Cardiac muscle cell (in vitro differentiated cells and primary cell): Measurements from ENCODE around the gene CDK14. TPM values are rescaled to one million over a fixed set of nuclear protein-coding genes. Genes with fewer than 3 reads are reported as not detected.

ENCODE experiments used
- DNase-seq, 2 donors: peaks; one replicate each; pipeline versions ENCODE4 v3.0.0 to v3.0.0-alpha.2; 2010 to 2017; ENCODE audit warnings: low read depth in 1 of 2, low spot score in 1 of 2
- H3K27ac ChIP-seq: fragments of 200-600 bp; sonication (generic); 2 replicates; pipeline ENCODE4 v1.5.1; 2016
- H3K27me3 ChIP-seq: fragments of 200-600 bp; sonication (generic); 2 replicates; pipeline ENCODE4 v1.6.0; 2016; ENCODE audit warnings: control low read depth
- H3K36me3 ChIP-seq: fragments of 200-600 bp; sonication (generic); 2 replicates; pipeline ENCODE4 v1.5.1; 2016; ENCODE audit warnings: control low read depth
- H3K4me1 ChIP-seq: fragments of 200-600 bp; sonication (generic); 2 replicates; pipeline ENCODE4 v1.8.1; 2017; ENCODE audit warnings: low read depth, mild to moderate bottlenecking, mixed run types
- H3K4me3 ChIP-seq: fragments of 200-600 bp; sonication (generic); 2 replicates; pipeline ENCODE4 v1.5.1; 2016; ENCODE audit warnings: mild to moderate bottlenecking
- H3K9me3 ChIP-seq: fragments of 200-600 bp; sonication (generic); 2 replicates; pipeline ENCODE4 v1.5.1; 2017; ENCODE audit warnings: low read depth, mild to moderate bottlenecking, control low read depth
- polyA plus RNA-seq: library from polyadenylated mRNA; unstranded; fragments of >200 nt; fragmentation: Nextera tagmentation; extraction: Ambion mirVana; gene quantifications from 2 replicates; pipeline ENCODE4 v1.2.1, GENCODE V29; 2016
- total RNA-seq: library from RNA; depleted of rRNA; stranded (reverse); fragments of >200 nt; gene quantifications from 2 replicates; pipeline ENCODE4 v1.2.3, GENCODE V29; 2016
- TF ChIP-seq, protein P1 (sequence below): IDR thresholded peaks from 2 replicates; pipeline ENCODE4 v1.5.1; 2012; ENCODE audit warnings: low read depth, mild to moderate bottlenecking, low read length

CDK14 gene
- total and polyA plus RNA-seq, 2 experiments from 2014 or later = 22.5 to 23.1 TPM

- no peak for DNase-seq
- no peak overlapping the region for H3K27ac ChIP-seq
- no peaks in the 10 kb centered on the region for H3K9me3 ChIP-seq
- no peaks in the 10 kb centered on the region for H3K36me3 ChIP-seq
- H3K4me3 ChIP-seq = no peak overlapping the region
- TF ChIP-seq, protein P1, sequence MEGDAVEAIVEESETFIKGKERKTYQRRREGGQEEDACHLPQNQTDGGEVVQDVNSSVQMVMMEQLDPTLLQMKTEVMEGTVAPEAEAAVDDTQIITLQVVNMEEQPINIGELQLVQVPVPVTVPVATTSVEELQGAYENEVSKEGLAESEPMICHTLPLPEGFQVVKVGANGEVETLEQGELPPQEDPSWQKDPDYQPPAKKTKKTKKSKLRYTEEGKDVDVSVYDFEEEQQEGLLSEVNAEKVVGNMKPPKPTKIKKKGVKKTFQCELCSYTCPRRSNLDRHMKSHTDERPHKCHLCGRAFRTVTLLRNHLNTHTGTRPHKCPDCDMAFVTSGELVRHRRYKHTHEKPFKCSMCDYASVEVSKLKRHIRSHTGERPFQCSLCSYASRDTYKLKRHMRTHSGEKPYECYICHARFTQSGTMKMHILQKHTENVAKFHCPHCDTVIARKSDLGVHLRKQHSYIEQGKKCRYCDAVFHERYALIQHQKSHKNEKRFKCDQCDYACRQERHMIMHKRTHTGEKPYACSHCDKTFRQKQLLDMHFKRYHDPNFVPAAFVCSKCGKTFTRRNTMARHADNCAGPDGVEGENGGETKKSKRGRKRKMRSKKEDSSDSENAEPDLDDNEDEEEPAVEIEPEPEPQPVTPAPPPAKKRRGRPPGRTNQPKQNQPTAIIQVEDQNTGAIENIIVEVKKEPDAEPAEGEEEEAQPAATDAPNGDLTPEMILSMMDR = no peak
- no peaks in the 10 kb centered on the region for H3K27me3 ChIP-seq
- H3K4me1 ChIP-seq = no peaks in the 10 kb centered on the region
Measured at GRCh38 chr7:90668992-90669391, 72.9 kb downstream of the CDK14 start.

GRCh38 chr7:90669492-90669891 is 73.4 kb downstream of the CDK14 start:
- DNase-seq = no peak
- H3K36me3 ChIP-seq = no peaks in the 10 kb centered on the region

GRCh38 chr7:90671571-90671970 is 75.5 kb downstream of the CDK14 start:
- H3K27me3 ChIP-seq = no peaks in the 10 kb centered on the region
- H3K4me1 ChIP-seq = no peaks in the 10 kb centered on the region
- H3K36me3 ChIP-seq = no peaks in the 10 kb centered on the region
- no peak for DNase-seq
- no peak overlapping the region for H3K4me3 ChIP-seq
- TF ChIP-seq, protein P1 = no peak
- no peaks in the 10 kb centered on the region for H3K9me3 ChIP-seq
- H3K27ac ChIP-seq = no peak overlapping the region

More at GRCh38 chr7:90669492-90669891, 73.4 kb downstream of the CDK14 start:
- no peak overlapping the region for H3K4me3 ChIP-seq
- TF ChIP-seq, protein P1 = no peak
- no peaks in the 10 kb centered on the region for H3K4me1 ChIP-seq
- no peaks in the 10 kb centered on the region for H3K27me3 ChIP-seq
- H3K27ac ChIP-seq = no peak overlapping the region
- H3K9me3 ChIP-seq = no peaks in the 10 kb centered on the region

DNA sequence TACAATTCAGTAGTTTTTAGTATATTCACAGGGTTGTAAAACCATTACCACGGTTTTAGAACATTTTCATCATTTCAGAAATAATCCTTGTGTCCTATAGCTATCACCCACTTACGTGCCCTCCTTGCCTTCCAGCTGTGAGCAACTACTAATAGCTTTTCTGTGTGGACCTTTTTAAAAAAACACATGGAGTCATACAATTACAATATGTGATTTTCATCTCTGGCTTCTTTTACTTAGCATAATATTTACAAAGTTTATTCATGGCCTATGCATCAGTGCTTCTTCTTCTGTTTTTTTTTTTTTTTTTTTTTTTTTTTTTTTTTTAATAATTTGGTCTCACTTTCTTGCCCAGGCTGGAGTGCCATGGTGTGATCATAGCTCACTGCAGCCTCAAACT is 76.1 kb downstream of the CDK14 start:
- no peaks in the 10 kb centered on the region for H3K36me3 ChIP-seq

DNA sequence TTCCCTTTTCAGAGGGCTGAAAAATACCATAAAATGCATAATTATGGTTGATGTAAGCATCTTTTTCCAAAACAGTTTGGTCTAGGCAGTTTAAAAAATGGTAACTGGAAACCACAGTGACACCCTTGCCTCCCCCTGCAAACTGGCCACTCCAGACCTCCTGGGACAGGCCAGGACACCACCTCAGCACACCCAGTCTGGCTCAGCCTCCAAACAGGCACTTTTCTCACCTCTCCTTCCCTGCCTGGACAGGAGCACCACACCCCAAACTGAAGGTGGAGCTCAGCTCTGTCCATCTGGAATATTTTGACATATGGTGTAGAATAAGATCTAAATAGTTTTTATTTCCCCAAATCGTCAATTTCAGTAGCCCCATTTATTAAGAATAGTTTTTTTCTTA is 78.5 kb downstream of the CDK14 start:
- no peak overlapping the region for H3K27ac ChIP-seq
- no peaks in the 10 kb centered on the region for H3K27me3 ChIP-seq
- DNase-seq = no peak
- TF ChIP-seq, protein P1 = no peak
- H3K4me3 ChIP-seq = no peak overlapping the region
- no peaks in the 10 kb centered on the region for H3K9me3 ChIP-seq
- H3K36me3 ChIP-seq = no peaks in the 10 kb centered on the region
- H3K4me1 ChIP-seq = peaks cover 9% of the 10 kb centered on the region

More for the DNA sequence above, 76.1 kb downstream of the CDK14 start:
- Histone ChIP-seq H3K9me3 (no peaks in the 10 kb centered on the region), H3K4me3 (no peak overlapping the region), H3K27me3 (no peaks in the 10 kb centered on the region), H3K27ac (no peak overlapping the region), H3K4me1 (no peaks in the 10 kb centered on the region)
- TF ChIP-seq, protein P1 = no peak
- DNase-seq = no peak

GRCh38 chr7:90675982-90676381 is 79.9 kb downstream of the CDK14 start:
- TF ChIP-seq, protein P1 = no peak
- Histone ChIP-seq H3K4me3 (no peak overlapping the region), H3K9me3 (no peaks in the 10 kb centered on the region), H3K27ac (no peak overlapping the region), H3K36me3 (no peaks in the 10 kb centered on the region), H3K4me1 (peaks cover 9% of the 10 kb centered on the region), H3K27me3 (no peaks in the 10 kb centered on the region)
- DNase-seq = no peak
